ENCODE results near the gene RGS5.
A peak's percentile ranks its signal among the peaks of the same experiment; 100 is the strongest.

RGS5 gene

DNA sequence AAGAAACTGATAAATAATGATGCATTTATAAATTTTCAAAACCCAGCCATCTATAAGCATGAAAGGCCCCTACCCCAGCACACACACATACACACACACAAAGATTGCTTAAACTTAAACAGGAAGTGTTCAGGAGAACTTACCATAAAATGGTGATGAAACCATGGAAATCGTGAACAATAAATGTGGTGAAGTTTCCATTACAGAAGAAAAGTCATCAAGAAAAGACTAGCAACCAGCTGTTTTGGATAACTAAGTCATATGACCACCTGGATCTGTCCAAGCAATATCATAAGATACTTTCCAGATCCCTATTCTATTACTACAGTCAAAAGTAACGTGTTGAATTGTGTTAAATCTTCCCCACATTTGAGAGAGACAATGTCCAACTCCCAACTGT, 24.1 kb downstream of the RGS5 start:
- no peak for DNase-seq

DNA sequence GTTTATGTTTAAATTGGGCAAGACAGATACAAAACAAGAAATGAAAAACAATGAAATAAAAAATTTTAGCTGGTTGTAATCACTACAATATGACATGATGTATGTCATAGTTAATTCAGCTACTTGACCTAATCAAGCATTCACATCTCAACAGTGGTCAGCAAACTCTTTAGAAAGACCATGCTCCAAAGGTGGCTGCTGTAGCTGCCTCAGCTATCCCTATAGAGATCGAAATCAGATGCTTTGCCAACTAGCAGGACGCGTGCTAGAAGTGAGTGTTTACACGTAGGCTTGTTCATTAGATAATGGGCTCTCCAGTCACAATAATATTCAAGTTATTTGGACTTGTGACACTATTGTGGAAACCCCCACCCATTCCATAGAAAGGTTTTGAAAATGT, 25.9 kb downstream of the RGS5 start:
- no peak for DNase-seq

GRCh38 chr1:163174524-163175437, 27.9 kb downstream of the RGS5 start:
- DNase-seq, result peak; percentile 60

GRCh38 chr1:163173121-163173520, 29.6 kb downstream of the RGS5 start:
- no peak for DNase-seq

- no peak for DNase-seq
Observed at GRCh38 chr1:163172596-163172995, 30.1 kb downstream of the RGS5 start.

DNA sequence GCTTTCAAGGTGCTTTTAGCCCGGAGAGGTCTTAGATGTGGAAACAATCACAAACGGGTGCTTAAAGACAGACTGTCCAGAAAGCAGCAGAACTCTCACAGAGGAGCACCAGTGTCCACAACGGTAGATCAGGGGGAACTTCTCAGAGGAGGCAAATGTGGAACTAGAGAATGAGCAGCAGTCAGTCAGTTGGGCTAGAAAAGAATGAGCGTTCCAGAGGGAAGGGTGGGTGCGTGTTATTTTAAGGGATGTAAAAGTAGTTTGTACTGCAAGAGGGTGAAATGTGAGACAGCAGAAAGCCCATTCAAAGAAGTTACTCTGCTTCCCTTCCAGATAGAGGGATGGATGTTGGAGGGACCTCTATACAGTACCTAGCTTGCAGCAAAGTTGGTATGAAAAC, 30.9 kb downstream of the RGS5 start:
- DNase-seq, result no peak

- DNase-seq, result peak; percentile 16
Observed at GRCh38 chr1:163170975-163171676, 31.6 kb downstream of the RGS5 start.

GRCh38 chr1:163170331-163170730, 32.4 kb downstream of the RGS5 start:
- DNase-seq, result no peak

DNA sequence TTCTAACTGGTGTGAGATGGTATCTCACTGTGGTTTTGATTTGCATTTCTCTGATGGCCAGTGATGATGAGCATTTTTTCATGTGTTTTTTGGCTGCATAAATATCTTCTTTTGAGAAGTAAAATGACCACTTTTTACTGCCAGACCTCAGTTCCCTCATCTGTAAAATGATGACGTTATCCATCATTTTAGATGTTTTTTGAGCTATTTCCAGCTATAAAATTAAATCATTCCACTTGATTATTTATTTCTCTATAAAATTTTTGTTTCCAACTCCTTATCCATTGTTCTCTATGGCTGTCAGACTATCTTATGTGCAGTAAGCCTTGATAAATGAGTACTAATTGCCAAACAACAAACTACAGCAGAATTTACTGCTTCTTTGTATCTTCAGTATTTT, 33.2 kb downstream of the RGS5 start:
- no peak for DNase-seq

GRCh38 chr1:163168053-163168452, 34.7 kb downstream of the RGS5 start:
- DNase-seq, result peak; percentile 36

DNA sequence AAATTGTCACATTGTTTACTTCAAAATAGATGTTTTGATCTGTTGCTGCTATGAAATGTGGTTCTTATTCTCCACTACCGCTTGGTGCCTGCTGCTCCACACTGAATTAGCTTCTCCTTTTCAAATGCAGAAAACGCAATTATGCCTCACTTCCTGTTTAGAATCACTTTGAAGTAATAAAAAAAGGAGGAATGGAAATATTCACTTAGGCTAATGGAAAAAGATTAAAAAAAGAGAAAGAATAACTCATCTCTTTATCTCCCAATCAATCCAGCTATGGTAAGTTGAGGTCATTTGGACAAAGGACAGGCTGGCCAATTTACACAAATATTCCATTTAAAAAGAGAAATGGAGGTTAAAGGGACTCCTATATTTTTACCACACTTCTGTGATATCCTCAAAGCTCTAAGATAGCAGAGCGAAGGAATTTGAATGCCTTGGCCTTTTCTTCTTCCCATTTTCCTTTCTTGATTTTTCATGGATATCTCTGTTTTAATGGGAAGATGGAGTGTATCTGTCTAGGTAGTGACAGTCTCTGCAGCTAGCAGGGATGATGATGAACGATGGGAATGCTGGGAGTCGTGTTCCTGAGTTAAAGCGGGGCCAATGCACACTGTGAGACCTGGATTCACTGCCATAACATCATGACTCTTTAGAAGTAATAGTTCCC, 35.7 kb downstream of the RGS5 start:
- no peak for DNase-seq

GRCh38 chr1:163165119-163165518, 37.6 kb downstream of the RGS5 start:
- no peak for DNase-seq

DNA sequence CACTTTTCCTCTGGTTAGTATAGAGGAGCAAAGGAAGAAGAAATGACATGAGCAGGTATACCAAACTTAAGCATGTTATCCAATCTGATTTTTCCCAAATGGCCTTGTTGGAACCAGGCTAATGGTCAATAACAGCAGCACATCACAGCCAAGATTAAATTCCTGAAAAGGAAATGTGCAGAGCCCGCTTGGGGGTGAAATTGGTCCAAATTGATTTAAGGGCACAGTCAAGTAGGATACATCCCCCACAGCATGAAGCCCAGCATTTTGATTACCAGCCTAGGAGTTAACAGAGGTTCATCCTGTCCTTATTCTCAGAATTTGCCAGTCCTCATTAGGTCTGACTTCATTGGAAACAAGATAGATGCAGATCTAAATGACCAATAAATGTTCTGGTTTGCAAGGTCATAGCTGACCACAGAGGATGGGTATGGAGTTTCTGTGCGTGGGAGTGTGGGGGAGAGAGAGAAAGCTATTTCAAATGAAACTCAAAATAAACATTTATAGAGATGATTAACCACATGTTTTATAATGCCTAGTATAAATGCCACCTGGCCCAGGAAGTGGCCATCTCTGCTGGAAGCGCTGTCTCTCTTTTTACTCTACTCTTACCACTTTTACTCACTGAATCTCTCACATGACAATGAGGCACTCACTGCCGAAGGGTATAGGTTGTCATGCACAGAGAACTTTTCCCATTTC, 38.7 kb downstream of the RGS5 start:
- DNase-seq, result no peak

- no peak for DNase-seq
Observed at GRCh38 chr1:163163163-163163562, 39.6 kb downstream of the RGS5 start.

GRCh38 chr1:163162381-163162914, 40.3 kb downstream of the RGS5 start:
- no peak for DNase-seq

- DNase-seq, result no peak
Observed at GRCh38 chr1:163161841-163162240, 40.9 kb downstream of the RGS5 start.

GRCh38 chr1:163161337-163161736, 41.4 kb downstream of the RGS5 start:
- no peak for DNase-seq

GRCh38 chr1:163155606-163156005, 47.1 kb downstream of the RGS5 start:
- no peak for DNase-seq

GRCh38 chr1:163148911-163149310, 53.8 kb downstream of the RGS5 start:
- DNase-seq, result no peak

GRCh38 chr1:163147019-163147418, 55.7 kb downstream of the RGS5 start:
- DNase-seq, result no peak

- DNase-seq, result no peak
Observed at GRCh38 chr1:163145435-163145834, 57.3 kb downstream of the RGS5 start.

GRCh38 chr1:163144418-163144817, 58.3 kb downstream of the RGS5 start:
- DNase-seq, result no peak

DNA sequence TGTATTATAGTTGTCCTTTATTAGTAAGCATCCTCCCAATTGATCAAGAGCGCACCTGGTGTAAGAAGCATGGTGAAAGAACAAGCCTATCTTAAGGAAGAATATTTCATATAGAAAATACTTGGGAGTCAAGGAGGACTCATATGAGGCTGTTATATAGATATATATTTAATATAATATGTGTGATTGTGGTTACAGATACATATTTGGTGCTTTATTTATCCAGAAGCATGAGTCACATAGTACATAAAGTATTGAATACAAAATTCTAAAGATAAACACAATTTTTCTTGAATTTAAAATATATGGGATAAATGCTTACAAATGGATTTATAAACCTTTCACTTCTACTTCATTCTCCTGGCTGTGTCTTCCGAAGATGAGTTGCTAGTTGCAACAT, 60.6 kb downstream of the RGS5 start:
- DNase-seq, result no peak

Measured in NCI-H2029 (cell line).